ENCODE measurements around the gene PPP1R26.

The PPP1R26 gene

DNA sequence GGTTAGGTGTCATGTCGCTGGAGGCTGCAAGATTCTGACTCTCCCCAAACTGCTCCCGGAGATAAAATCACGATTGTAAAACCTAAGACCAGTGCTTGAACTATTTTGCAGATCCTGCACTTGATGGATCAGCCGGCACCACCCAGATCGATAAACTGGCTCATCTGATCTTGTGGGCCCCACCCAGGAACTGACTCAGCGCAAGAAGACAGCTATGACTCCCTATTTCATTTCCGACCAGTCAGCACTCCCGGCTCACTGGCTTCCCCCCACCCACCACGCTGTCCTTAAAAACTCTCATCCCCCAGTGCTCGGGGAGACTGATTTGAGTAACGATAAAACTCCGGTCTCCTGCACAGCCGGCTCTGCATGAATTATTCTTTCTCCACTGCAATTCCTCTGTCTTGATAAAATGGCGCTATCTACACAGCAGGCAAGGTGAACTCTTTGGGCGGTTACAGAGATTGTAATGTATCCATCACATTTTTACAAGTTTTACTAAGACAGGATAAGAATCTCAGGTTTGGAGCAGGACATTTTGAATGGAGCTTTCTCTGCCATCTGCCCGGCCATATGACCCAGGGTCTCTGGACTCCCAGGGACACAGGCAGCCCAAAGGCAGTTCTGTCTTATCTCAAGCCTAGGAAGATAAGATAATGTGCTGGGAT is 10.6 kb upstream of the PPP1R26 start:
- no peak for DNase-seq

- DNase-seq = no peak
These were observed 7.6 kb upstream of the PPP1R26 start for GRCh38 chr9:135471791-135472640.

GRCh38 chr9:135473972-135474543 is 5.5 kb upstream of the PPP1R26 start:
- no peak for DNase-seq

DNA sequence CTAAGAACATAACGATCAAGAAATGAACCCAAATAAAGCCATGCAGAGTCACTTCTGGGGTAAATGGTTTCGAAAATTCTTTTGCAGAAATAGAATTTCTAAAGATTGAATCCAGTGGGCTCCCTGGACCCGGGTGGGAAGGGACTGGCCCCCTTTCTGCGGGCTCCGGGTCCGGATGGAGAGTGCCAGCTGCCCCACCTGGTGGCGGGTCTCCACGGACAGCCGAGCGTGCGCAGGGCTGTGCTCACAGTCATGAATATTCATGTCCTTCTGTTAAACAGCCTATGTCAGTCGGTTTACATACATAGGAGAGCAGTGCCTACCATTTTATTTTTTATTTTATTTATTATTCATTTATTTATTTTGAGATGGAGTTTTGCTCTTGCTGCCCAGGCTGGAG is 4.7 kb upstream of the PPP1R26 start:
- DNase-seq = no peak

DNA sequence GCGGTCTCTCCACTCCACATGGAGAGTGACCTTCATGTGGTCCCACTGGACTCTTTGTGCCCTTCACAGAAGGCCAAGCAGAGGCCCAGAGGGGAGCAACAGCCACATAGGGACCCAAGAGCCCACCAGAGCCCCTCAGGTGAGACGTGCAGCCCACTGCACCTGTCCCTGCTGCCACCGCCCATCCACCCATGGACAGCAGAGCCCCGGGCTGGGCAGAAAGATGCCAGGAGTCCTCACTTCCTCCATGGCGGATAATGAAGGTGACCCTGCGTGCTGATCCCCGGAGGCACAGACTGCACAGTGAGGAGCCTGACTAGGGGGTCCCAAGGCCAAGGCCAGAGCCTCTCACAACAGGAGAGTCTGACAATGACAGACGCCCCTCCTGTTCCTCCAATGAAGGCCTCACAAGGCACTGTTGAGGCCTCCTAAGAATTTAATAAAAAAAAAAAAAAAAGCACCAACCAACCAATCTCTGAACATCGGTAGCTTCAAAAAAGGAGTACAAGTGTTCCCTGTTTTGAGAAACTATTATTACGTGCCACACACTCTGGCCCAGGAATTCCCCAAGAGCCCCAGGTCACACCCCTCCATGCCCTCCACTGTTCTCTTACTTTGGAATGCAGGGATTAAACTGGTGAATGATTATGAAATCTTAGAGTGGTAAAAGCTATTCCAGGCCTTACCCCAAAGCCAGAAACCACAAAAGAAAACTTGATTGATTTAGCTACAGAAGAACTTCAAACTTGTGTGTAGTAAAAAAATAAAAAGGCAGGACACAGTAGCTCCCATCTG is 2.8 kb upstream of the PPP1R26 start:
- DNase-seq = no peak

DNA sequence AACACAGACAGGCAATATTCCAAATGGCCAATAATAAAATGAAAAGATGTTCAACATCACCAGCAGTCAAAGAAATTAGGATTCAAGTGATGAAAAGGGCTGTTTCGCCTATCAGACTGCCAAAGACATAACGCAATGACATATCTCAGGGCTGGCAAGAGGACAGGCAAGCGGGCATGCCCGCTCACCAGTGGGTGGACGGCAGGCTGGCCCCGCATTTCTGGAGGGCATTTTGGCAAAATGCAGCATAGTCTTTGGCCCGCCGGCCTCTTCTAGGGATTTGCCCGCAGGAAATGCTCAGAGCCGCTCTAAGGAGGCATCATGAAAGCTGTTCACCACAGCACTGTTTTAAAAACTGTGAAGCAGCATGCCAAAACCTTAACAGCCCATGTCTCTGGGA is 1.4 kb upstream of the PPP1R26 start:
- DNase-seq = no peak

DNA sequence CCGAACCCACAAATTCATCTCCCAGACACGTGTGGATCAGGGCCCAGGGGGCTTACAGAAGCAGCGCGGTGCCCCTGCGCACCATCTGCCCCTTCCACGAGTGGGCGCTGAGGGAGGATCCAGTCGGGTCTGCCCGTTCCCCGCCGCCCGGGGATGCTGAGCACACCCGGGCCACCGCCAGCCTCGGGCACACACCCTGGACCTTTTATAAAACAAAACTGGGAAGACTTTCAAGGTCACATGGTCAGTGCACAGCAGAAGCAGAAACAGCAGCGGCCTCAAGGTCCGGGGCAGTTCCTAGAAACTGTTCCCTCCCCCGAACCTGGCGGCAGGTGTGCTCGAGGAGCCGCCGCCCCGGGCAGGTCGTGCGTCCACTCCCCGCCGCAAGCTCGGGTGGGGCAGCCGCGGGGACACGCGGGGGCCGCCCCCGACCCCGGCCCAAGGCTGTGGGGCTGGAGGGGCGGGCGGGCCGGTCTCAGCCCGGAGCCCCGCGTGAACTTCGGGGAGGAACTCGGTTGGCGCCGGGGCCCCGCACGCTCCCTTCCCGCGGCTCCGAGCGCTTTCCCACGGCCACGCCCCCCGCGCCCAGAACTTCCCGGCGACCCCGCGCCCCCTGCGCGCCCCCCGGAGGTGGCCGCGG is 633 bp upstream of the PPP1R26 start:
- peak; percentile 27 for DNase-seq

GRCh38 chr9:135480071-135480939 is 723 bp downstream of the PPP1R26 start:
- DNase-seq = peak; percentile 20

GRCh38 chr9:135480940-135481310 is 1.3 kb downstream of the PPP1R26 start:
- no peak for DNase-seq

GRCh38 chr9:135482015-135482754 is 2.6 kb downstream of the PPP1R26 start:
- no peak for DNase-seq

- no peak for DNase-seq
These were observed 5.1 kb downstream of the PPP1R26 start for GRCh38 chr9:135484460-135485277.

DNA sequence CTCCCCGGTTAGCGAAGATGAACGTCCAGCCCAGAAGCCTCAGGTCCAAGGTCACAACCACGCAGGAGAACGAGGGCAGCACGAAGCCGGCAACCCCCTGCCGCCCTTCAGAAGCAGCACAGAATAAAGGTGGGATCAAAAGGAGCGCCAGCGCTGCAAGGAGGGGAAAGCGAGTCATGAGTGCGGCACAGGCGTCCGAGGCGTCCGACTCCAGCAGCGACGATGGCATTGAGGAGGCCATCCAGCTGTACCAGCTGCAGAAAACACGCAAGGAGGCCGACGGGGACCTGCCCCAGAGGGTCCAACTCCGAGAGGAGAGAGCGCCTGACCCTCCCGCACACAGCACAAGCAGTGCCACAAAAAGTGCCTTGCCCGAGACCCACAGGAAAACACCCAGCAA is 5.8 kb downstream of the PPP1R26 start:
- no peak for DNase-seq

GRCh38 chr9:135485832-135486231 is 6.2 kb downstream of the PPP1R26 start:
- DNase-seq = no peak

DNA sequence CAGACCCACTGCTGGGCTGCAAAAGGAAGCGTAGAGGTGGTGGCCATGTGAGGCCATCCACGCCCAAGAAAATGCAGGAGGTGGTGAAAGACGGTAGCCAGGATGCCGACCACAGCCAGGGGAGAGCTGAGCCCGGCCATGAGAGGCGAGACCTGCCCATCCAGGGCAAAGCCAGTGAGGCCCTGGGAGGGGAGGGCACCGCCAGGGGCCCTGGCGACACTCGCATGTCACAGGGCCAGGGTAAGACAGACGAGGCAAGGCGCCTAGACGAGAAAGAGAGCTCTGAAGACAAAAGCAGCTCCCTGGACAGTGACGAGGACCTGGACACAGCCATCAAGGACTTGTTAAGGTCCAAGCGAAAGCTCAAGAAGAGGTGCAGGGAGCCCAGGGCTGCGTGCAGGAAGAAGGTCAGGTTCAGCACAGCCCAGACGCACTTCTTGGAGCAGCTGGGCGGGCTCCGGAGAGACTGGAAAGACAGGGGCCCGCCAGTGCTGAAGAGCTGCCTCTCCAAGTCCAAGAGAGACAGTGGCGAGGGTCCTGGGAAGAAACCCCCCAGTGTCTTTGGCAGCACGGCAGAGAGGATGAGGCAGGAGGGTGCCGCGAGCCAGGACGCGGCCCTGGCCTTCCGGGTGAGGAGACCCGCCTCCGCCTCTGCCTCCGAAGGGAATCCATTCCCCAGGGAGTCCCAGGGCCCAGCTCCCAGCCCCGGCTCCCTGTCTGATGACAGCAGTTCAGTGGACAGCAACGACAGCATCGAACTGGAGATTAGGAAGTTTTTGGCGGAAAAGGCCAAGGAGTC is 6.9 kb downstream of the PPP1R26 start:
- DNase-seq = no peak

DNA sequence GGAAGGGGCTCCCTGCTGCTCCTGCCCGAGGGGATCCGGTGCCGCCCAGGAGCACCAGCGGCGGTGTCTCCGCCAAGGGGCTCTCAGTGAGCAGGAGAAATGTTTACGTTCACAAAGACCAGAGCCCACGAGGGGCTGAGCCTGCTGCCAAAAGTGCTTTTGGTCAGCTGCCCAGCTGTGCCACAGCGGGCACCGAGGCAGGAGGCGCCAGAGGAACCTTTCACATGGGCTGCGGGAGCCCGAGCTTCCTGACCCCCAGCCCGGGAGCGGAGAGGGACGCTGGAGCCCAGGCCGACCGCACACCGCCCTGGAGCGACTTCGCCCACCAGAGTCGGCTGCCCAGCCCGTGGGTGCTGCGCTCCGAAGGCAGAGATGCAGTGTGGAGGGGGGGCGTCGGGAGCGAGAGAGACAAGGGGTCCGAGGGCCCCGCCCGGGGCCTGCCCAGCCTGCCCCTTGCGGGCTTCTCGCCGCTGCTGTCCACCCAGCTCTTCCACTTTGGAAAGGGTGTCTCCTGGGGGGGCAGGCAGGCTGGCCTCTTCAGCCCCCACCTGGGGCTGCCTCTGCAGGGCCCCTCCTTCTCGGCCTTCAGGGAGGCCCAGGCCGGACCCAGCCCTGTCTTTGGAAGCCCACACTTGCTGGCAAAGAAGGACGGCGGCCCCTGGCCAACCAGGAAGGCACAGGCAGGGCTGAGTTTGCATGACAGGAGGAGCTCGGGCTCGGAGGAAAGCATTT is 7.9 kb downstream of the PPP1R26 start:
- DNase-seq = no peak

GRCh38 chr9:135488013-135488330 is 8.4 kb downstream of the PPP1R26 start:
- no peak for DNase-seq

DNA sequence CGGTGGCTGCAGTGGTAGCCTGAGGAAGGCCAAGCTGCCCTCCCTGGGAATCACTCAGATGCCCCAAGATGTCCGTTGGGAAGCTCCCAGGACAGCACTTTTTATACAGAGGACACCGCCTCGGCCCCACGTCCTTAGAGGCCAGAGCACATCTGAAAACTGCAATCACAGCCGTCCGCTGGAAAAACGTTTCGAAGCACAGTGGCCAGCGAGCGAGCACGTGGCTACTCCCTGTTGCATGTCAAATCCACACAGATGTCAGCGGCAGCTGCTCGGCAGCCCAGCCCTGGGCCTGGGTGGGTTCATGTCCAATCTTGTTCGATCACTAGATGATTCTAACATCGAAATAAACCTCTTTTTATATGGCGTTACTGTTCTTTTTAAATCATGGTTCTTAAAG is 8.9 kb downstream of the PPP1R26 start:
- DNase-seq = no peak

- DNase-seq = no peak
These were observed 9.8 kb downstream of the PPP1R26 start for GRCh38 chr9:135489188-135489906.

Data from NCI-H774 (cell line).